ENCODE data around the gene PRSS27.

Gene PRSS27

GRCh38 chr16:2720064-2720457, at the start of gene PRSS27:
TSS of gene PRSS27 (minus strand) at chr16:2720224. CDS start at chr16:2720160, 64 bp downstream.
- DNase-seq: no peak

DNA sequence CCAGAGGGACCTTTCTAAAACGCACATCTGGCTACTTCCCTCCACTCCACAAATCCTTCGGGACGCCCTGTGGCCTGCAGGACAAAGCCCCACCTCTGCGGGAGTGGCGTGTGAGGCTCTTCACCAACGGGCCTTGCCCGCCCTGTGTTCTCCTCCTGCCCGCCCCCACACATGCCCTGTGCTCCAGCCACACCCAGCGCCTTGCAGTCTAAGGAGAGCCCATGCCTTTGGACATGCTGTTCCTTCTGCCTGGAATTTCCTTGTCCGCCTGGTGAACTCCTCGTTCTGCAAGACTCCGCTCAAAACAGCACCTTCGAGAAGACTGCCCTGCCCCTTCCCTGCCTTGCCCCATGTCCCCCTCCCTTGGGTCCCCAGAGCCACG, 49.6 kb upstream of the PRSS27 start:
- no peak for DNase-seq

DNA sequence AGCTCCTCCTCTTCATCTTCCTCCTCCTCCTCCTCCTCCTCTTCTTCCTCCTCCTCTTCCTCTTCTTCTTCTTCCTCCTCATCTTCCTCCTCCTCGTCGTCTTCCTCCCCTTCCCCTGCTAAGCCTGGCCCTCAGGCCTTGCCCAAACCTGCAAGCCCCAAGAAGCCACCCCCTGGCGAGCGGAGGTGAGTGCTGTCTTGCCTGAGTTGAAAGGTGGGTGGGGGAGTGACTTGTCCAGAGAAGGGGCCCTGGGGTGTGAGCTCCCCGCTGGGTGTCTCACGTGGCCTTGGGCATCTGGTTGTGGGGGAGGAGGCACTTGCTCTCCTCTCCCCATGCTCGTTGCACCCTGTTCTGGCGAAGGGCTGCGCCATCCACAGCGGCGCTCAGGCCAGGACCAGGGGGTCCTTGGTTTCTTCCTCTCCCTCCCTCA, 49.1 kb upstream of the PRSS27 start:
- no peak for DNase-seq

- no peak for DNase-seq
Observed at GRCh38 chr16:2768403-2769089, 48.5 kb upstream of the PRSS27 start.

GRCh38 chr16:2767891-2768290, 47.9 kb upstream of the PRSS27 start:
- no peak for DNase-seq

DNA sequence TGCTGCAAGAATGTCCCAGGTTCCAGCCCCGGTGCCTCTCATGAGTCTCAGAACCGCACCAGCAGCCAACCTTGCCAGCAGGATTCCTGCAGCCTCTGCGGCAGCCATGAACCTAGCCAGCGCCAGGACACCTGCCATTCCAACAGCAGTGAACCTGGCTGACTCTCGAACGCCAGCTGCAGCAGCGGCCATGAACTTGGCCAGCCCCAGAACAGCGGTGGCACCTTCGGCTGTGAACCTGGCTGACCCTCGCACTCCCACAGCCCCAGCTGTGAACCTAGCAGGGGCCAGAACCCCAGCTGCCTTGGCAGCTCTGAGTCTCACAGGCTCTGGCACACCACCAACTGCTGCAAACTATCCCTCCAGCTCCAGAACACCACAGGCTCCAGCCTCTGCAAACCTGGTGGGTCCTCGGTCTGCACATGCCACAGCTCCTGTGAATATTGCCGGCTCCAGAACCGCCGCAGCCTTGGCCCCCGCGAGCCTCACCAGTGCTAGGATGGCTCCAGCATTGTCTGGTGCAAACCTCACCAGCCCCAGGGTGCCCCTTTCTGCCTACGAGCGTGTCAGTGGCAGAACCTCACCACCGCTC, 47.2 kb upstream of the PRSS27 start:
- DNase-seq: no peak

DNA sequence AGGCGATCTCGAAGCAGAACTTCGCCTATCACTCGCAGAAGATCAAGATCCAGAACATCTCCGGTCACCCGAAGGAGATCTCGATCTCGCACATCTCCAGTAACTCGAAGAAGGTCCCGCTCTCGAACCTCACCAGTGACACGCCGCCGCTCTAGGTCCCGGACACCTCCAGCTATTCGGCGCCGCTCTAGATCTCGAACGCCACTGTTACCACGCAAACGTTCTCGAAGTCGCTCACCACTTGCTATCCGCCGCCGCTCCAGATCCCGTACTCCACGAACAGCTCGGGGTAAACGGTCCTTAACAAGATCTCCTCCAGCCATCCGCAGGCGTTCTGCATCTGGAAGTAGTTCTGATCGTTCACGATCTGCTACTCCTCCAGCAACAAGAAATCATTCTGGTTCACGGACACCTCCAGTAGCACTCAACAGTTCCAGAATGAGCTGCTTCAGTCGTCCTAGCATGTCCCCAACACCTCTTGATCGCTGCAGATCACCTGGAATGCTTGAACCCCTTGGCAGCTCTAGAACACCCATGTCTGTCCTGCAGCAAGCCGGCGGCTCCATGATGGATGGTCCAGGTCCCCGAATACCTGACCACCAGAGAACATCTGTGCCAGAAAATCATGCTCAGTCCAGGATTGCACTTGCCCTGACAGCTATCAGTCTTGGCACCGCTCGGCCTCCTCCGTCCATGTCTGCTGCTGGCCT, 46.6 kb upstream of the PRSS27 start:
- DNase-seq: no peak

DNA sequence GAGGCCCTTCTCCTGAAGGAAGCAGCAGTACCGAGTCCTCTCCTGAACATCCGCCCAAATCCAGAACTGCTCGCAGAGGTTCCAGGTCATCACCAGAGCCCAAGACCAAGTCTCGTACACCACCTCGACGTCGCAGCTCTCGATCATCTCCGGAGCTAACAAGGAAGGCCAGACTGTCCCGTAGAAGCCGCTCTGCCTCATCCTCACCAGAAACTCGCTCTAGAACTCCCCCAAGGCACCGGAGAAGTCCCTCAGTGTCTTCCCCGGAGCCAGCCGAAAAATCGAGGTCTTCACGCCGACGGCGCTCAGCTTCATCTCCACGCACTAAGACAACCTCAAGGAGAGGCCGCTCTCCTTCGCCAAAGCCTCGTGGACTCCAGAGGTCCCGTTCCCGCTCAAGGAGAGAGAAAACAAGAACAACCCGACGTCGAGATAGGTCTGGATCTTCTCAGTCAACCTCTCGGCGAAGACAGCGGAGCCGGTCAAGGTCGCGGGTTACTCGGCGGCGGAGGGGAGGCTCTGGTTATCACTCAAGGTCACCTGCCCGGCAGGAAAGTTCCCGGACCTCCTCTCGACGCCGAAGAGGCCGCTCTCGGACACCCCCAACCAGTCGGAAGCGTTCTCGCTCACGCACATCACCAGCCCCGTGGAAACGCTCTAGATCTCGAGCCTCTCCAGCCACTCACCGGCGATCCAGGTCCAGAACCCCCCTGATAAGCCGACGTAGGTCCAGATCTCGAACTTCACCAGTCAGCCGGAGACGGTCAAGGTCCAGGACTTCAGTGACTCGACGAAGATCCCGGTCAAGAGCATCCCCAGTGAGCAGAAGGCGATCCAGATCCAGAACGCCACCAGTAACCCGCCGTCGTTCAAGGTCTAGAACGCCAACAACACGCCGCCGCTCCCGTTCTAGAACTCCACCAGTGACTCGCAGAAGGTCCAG, 45.7 kb upstream of the PRSS27 start:
- no peak for DNase-seq

DNA sequence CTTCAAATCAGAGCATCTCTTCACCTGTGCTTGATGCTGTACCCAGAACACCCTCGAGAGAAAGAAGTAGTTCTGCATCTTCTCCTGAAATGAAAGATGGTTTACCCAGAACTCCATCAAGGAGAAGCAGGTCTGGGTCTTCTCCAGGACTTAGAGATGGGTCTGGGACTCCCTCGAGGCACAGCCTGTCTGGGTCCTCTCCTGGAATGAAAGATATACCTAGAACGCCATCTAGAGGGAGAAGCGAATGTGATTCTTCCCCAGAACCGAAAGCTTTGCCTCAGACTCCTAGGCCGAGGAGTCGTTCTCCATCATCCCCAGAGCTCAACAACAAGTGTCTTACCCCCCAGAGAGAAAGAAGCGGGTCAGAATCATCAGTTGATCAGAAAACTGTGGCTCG, 44.7 kb upstream of the PRSS27 start:
- no peak for DNase-seq

DNA sequence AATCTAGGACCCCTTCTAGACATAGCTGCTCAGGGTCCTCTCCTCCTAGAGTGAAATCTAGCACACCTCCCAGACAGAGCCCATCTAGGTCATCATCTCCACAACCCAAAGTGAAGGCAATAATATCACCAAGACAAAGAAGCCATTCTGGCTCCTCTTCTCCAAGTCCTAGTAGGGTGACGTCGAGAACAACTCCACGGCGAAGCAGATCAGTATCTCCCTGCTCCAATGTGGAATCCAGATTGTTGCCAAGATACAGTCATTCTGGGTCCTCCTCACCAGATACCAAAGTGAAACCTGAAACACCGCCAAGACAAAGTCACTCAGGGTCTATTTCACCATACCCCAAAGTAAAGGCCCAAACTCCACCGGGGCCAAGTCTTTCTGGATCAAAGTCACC, 43.1 kb upstream of the PRSS27 start:
- DNase-seq: no peak

- no peak for DNase-seq
Observed at GRCh38 chr16:2762711-2763110, 42.7 kb upstream of the PRSS27 start.

GRCh38 chr16:2761886-2762583, 42.0 kb upstream of the PRSS27 start:
- no peak for DNase-seq

- DNase-seq: no peak
Observed at GRCh38 chr16:2761472-2761871, 41.4 kb upstream of the PRSS27 start.

DNA sequence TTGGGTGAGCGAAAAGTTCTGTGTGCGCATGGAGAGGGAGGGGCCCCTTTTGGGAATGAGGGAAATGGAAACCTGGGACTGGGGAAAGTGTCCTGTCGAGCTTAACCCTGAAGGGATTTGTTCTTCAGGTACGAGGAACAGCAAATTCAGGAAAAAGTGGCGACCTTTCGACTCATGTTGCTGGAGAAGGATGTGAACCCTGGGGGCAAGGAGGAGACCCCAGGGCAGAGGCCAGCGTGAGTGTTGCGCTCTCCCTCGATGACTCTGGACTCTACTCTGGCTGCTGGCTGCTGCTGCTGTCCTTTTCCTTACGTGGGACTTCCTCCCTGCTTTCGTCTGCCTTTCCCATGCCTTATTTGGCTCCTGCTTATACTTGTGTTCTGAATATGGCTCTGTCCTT, 37.3 kb upstream of the PRSS27 start:
- no peak for DNase-seq

DNA sequence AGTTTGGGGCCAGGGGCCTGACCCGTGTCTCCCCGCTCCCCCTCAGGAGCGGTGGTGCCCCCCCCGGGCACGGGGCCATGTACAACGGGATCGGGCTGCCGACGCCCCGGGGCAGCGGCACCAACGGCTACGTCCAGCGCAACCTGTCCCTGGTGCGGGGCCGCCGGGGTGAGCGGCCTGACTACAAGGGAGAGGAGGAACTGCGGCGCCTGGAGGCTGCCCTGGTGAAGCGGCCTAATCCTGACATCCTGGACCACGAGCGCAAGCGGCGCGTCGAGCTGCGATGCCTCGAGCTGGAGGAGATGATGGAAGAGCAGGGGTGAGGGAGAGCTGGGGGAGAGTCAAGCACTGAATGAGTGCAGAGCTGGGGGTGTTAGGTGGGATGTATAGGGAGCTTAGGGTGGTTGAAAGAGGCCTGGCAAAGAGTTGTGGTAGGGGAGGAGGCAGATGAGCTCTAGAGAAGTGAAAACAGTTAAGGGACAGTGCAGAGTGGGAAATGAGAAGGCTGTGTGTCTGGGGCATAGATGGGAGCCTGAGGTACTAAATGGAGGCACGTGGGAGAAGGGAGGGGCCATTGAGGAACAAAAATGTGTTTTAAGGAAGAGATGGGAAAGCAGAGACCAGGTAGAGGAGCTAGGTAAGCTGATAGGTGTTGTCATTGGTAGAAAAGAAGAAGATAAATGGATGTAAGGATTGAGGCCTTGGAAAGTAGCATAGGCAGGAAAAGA, 36.4 kb upstream of the PRSS27 start:
- DNase-seq: no peak

DNA sequence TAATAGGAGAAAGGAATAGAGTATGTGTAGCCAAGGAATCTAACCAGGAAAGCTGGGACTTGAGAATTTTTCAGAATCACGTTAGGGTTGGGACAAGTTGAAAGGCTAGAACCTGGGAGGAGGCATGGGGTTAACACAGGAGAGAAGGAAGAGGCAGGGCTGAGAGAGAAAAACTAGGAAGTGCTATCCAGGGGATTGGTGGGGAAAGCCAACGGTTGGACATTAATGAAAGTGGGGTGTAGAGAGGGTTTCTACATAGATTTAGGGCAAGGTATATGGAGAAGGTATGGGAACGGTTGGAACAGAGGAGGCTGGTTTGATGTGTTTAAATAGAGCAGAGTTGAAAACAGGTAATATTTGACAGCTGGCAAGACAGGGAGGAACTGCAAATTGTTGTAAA, 35.1 kb upstream of the PRSS27 start:
- no peak for DNase-seq

DNA sequence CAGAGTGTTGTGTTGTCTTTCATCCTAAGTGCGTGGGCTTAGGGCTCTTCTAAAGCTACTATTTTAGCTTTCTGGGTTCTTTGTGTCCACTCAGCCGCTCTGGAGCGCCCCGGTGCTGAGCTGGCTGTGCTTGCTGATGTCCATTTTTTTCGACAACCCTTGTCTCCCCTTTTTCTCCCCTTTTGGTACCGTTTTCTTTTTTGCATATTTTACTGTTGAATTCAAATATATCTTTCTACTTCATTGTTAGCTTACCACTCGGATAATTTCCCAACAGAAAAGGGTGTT, 33.7 kb upstream of the PRSS27 start:
- no peak for DNase-seq

GRCh38 chr16:2752850-2753732, 33.1 kb upstream of the PRSS27 start:
- DNase-seq: peak; percentile 60 to 74 (median 70)

DNA sequence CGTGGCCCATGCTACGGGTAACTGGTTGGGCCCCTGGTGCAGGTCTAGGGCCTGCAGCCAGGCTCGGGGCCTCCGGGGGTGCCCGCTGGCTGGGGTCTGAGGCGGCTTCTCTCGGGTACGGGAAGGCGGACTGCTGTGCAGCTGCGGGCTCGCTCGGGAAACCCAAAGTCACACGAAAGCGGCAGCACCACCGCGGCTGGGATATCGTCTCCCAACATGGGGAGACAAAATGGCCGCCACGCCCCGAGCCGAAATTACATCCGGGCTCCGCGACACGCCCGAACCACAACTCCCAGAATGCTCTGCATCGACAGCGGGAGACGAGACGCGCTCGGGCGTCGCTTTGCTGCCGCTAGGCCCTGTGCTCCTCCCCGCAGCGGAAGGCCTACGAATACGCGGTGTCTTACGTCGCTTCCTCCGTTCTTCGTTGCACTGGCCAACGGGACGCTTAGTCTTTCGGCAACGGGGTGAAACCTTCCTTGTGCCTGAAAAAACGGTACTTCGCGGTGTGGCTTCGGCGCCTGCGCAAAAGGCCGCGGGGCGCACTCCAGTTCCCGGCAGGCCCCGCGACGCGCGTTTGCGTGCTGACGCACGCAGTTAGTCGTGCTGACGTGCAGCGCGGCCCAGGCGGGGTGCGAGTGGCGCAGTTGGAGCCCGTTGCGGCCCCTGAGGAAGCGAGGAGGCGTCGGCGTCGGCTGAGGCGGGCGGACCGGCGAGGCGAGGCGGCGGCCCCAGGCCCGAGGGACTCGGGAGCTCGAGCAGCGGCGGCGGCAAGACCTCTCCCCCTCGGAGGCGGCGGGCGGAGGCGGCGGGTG, 32.2 kb upstream of the PRSS27 start, which contains the start of gene SRRM2:
Gene SRRM2, plus strand, starts transcription at position 604 of the 815 bp plus-strand sequence. CDS start 3,727 bp downstream, outside the sequence.
- DNase-seq: peak; percentile 85 to 93 (median 88)

DNA sequence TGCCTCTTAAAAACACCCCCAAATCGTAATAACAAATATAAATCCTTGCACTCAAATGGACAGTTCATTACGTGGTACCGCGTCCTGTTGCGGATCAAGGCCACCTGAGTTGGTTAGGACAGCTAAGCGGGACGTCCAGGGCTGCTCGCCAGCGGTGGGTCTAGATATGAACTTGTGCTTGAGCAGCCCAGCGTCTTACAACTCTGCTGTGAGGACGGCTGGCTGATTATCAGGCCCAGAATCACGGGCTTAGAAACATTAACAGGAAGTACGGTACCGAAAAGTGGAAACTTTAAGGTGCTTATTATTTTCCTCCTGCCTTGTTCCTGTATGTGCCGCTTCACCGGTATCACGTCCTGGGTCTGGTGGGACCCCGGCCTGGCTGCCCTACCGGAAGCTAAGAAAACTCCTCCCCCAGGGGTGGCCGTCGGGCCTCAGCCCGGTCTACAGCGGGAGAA, 31.6 kb upstream of the PRSS27 start:
- no peak for DNase-seq

All from activated CD4-positive, CD25-positive, alpha-beta regulatory T cell (primary cell).